Measurements from ENCODE around the gene REV1. TPM values are rescaled to one million over a fixed set of nuclear protein-coding genes. Genes with fewer than 3 reads are reported as not detected.
A peak's percentile ranks its signal among the peaks of the same experiment; 100 is the strongest.

Gene REV1
- total and polyA plus RNA-seq, 9 of the 15 experiments (the other 6 are each of a cell fraction or from before 2014, with no cell fraction given), result 12.8 to 54.4 (median 29.6) TPM

DNA sequence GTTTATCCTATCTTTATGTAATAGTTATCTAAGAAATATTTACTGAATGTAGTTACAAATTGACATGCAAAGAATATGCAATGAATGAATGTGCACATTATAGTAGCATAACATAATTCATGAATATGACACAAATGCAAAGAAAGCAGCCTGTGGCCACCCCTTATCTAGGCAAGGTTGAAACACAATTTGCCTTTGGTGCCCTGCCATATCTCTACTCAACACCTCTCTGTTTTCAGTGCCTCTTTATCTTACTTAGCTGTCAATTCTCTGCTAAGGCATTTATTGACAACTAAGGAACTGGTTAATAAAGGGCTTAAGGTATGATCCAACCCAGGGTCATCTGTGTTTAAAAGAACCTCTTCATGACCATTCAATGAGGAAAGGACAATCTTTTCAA, 18.9 kb downstream of the REV1 start (continued):
- TF ChIP-seq, protein P1, sequence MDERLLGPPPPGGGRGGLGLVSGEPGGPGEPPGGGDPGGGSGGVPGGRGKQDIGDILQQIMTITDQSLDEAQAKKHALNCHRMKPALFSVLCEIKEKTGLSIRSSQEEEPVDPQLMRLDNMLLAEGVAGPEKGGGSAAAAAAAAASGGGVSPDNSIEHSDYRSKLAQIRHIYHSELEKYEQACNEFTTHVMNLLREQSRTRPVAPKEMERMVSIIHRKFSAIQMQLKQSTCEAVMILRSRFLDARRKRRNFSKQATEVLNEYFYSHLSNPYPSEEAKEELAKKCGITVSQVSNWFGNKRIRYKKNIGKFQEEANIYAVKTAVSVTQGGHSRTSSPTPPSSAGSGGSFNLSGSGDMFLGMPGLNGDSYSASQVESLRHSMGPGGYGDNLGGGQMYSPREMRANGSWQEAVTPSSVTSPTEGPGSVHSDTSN (CRISPR knock-in tag; IDR thresholded peaks at IDR 0.05; ENCODE audit: low read depth), result no peak
- TF ChIP-seq, protein P1 (tag; conservative IDR thresholded peaks at IDR 0.05; ENCODE audit: low read depth), result peak; percentile 76
- TF ChIP-seq NFIX (CRISPR knock-in tag; IDR thresholded peaks at IDR 0.05; ENCODE audit: low read depth), result no peak
- TF ChIP-seq ARID1B (IDR thresholded peaks at IDR 0.05), result peak; percentile 69
- no peak for TF ChIP-seq TEAD2 (tag; IDR thresholded peaks at IDR 0.05)
- peak; percentile 72 for TF ChIP-seq CBFA2T3 (IDR thresholded peaks at IDR 0.05)
- 0 out of 2 replicates have a peak, but pooled peaks have one; percentile 12 for TF ChIP-seq SMARCA4 (IDR thresholded peaks at IDR 0.05)
- TF ChIP-seq ZNF431 (CRISPR knock-in tag; IDR thresholded peaks at IDR 0.05), result no peak
- no peak for TF ChIP-seq ZNF224 (CRISPR knock-in tag; IDR thresholded peaks at IDR 0.05)
- no peak for TF ChIP-seq NR1H2 (CRISPR knock-in tag; IDR thresholded peaks at IDR 0.05)
- no peak for TF ChIP-seq TFAM (CRISPR knock-in tag; conservative IDR thresholded peaks at IDR 0.05)
- TF ChIP-seq TRIM24 (IDR thresholded peaks at IDR 0.05), result peak in 1 of 2 experiments; percentile 23; a peak in 1 of 4 replicates
- peak; percentile 46 for TF ChIP-seq TEAD4 (IDR thresholded peaks at IDR 0.05; ENCODE audit: low read length)
- TF ChIP-seq TEAD4 (CRISPR knock-in tag; IDR thresholded peaks at IDR 0.05; ENCODE audit: borderline replicate concordance), result no peak
- TF ChIP-seq, protein P2, sequence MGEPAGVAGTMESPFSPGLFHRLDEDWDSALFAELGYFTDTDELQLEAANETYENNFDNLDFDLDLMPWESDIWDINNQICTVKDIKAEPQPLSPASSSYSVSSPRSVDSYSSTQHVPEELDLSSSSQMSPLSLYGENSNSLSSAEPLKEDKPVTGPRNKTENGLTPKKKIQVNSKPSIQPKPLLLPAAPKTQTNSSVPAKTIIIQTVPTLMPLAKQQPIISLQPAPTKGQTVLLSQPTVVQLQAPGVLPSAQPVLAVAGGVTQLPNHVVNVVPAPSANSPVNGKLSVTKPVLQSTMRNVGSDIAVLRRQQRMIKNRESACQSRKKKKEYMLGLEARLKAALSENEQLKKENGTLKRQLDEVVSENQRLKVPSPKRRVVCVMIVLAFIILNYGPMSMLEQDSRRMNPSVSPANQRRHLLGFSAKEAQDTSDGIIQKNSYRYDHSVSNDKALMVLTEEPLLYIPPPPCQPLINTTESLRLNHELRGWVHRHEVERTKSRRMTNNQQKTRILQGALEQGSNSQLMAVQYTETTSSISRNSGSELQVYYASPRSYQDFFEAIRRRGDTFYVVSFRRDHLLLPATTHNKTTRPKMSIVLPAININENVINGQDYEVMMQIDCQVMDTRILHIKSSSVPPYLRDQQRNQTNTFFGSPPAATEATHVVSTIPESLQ (CRISPR knock-in tag; IDR thresholded peaks at IDR 0.05), result no peak
- TF ChIP-seq HDAC3 (IDR thresholded peaks at IDR 0.05; ENCODE audit: borderline replicate concordance, partially characterized antibody), result no peak
- TF ChIP-seq BHLHE40 (IDR thresholded peaks at IDR 0.05; ENCODE audit: low read length), result no peak
- TF ChIP-seq CBFA2T2 (conservative IDR thresholded peaks at IDR 0.05), result peak; percentile 38
- TF ChIP-seq, protein P3, sequence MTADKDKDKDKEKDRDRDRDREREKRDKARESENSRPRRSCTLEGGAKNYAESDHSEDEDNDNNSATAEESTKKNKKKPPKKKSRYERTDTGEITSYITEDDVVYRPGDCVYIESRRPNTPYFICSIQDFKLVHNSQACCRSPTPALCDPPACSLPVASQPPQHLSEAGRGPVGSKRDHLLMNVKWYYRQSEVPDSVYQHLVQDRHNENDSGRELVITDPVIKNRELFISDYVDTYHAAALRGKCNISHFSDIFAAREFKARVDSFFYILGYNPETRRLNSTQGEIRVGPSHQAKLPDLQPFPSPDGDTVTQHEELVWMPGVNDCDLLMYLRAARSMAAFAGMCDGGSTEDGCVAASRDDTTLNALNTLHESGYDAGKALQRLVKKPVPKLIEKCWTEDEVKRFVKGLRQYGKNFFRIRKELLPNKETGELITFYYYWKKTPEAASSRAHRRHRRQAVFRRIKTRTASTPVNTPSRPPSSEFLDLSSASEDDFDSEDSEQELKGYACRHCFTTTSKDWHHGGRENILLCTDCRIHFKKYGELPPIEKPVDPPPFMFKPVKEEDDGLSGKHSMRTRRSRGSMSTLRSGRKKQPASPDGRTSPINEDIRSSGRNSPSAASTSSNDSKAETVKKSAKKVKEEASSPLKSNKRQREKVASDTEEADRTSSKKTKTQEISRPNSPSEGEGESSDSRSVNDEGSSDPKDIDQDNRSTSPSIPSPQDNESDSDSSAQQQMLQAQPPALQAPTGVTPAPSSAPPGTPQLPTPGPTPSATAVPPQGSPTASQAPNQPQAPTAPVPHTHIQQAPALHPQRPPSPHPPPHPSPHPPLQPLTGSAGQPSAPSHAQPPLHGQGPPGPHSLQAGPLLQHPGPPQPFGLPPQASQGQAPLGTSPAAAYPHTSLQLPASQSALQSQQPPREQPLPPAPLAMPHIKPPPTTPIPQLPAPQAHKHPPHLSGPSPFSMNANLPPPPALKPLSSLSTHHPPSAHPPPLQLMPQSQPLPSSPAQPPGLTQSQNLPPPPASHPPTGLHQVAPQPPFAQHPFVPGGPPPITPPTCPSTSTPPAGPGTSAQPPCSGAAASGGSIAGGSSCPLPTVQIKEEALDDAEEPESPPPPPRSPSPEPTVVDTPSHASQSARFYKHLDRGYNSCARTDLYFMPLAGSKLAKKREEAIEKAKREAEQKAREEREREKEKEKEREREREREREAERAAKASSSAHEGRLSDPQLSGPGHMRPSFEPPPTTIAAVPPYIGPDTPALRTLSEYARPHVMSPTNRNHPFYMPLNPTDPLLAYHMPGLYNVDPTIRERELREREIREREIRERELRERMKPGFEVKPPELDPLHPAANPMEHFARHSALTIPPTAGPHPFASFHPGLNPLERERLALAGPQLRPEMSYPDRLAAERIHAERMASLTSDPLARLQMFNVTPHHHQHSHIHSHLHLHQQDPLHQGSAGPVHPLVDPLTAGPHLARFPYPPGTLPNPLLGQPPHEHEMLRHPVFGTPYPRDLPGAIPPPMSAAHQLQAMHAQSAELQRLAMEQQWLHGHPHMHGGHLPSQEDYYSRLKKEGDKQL (CRISPR knock-in tag; IDR thresholded peaks at IDR 0.05; ENCODE audit: borderline replicate concordance), result no peak
